GM12891 (cell line): ENCODE measurements around the gene LHX4.

Experiments used
- DNase-seq: peaks from one replicate; pipeline ENCODE4 v3.0.0; 2011; ENCODE audit warnings: low spot score; ENCODE audit not compliant: insufficient read length
- FAIRE-seq: peaks from 2 replicates; lab custom pipeline; 2011; peaks lifted over from hg19 to GRCh38; lab: Jason Lieb, UNC
- PAX5 ChIP-seq: IDR thresholded peaks from 2 replicates; pipeline ENCODE4 v1.6.1; 2011; ENCODE audit warnings: low read length, moderate library complexity, mild to moderate bottlenecking; ENCODE audit not compliant: insufficient read depth, severe bottlenecking
- POLR2A ChIP-seq: IDR thresholded peaks from 2 replicates; pipeline ENCODE4 v1.6.1; 2011; ENCODE audit warnings: low read depth, low read length, control low read depth
- POLR2AphosphoS5 ChIP-seq: IDR thresholded peaks from 2 replicates; pipeline ENCODE4 v1.6.1; 2011; ENCODE audit warnings: low read depth, low read length, control low read depth
- POU2F2 ChIP-seq: IDR thresholded peaks from 2 replicates; pipeline ENCODE4 v1.6.1; 2011; ENCODE audit warnings: low read depth, mild to moderate bottlenecking, control low read depth, low read length, moderate library complexity
- SPI1 ChIP-seq: IDR thresholded peaks from 2 replicates; pipeline ENCODE4 v1.6.1; 2011; ENCODE audit warnings: low read depth, low read length, control low read depth
- TAF1 ChIP-seq: IDR thresholded peaks from 2 replicates; pipeline ENCODE4 v1.6.1; 2011; ENCODE audit warnings: low read depth, low read length, control low read depth

LHX4 gene

DNA sequence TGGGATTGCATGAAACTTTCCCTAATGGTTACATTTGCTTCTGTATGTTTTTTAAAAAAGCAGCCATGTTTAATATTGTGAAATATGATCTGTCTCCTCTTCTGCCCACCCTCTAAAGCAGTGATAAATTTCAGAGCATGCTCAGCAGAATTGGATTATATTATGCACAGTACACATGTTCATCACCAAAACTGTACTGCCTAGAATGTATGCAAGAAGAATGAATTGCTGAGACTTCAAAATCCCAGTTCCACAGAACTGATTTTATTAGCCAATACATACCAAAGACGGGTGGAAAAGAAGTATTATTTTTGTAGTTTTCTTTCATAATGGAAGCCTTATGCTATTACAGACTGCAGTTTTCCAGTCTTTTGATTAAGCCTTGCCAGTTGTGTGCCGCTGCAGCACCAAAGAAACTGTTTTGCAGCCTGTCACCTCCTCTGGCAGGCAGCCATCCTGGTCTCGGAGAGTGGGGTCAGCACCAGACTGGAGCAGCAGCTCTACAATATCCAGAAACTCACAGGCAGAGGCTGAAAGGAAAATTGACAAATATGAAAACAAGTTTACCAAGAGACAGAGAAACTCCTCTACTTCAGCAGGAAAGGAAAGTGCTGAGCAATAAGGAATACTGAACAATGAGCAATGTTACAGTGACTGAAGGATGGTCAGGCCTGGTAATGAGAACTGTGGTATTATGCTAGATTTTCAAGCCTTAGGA lies 58.1 kb downstream of the LHX4 start:
- TF ChIP-seq TAF1 (no peak), POU2F2 (no peak), POLR2A (no peak), POLR2AphosphoS5 (no peak), SPI1 (no peak), PAX5 (no peak)
- FAIRE-seq (no peak), DNase-seq (no peak)

- FAIRE-seq (no peak), DNase-seq (no peak)
- TF ChIP-seq PAX5, result no peak
- TF ChIP-seq SPI1, result no peak
- TF ChIP-seq POLR2A, result no peak
These were observed 58.9 kb downstream of the LHX4 start for GRCh38 chr1:180288940-180289339.

DNA sequence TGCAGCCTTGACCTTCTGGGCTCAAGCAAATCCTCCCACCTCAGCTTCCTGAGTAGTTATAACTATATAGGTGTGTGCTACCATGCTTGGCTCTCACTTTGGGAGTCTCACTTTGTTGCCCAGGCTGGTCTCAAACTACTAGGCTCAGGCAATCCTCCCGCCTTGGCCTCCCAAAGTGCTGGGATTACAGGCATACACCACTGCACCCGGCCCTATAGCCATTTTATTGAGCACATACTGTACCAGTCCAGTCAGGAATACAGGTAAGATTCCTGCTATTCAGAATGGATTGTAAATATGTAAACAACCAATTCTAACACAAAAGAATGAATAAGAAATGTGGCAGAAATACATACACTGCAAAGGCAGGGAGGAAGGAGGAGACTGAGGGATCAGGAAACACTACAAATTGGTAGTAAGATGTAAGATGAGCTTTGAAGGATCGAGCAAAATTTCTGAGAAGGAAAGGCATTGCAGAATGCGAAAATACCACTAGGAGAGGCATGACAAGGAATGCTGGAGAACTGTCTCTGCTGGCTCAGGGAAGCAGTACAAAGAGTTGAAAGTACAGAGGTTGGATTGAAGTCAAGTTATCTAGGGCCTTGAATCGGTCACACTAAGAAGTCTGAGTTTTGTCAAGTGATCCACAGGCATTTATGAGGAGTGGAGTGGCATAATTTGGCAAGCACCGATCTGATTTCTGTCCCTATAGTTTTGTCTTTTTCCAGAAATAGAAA lies 60.4 kb downstream of the LHX4 start:
- FAIRE-seq (no peak), DNase-seq (no peak)
- no peak for TF ChIP-seq SPI1
- TF ChIP-seq PAX5, result no peak
- no peak for TF ChIP-seq POLR2A
- no peak for TF ChIP-seq POLR2AphosphoS5
- no peak for TF ChIP-seq TAF1
- no peak for TF ChIP-seq POU2F2

DNA sequence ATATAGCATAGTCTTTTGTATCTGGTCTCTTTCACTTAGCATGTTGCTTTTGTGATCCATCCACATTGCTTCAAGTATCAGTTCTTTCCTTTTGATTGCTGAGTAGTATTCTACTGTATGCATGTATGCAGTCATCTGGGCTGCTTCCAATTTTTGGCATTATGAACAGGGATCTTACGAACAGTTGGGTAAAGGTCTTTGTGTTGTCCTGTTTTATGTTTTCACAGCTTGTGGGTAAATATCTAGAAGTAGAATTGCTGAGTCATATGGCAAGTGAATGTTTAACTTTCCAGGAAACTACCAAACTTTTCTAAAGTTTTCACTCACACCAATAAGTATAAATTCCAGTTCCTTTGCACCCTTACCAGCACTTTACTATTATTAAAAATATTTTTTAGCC lies 60.9 kb downstream of the LHX4 start:
- DNase-seq (no peak), FAIRE-seq (no peak)
- TF ChIP-seq SPI1 (no peak), POLR2A (no peak), POLR2AphosphoS5 (no peak), PAX5 (no peak)

DNA sequence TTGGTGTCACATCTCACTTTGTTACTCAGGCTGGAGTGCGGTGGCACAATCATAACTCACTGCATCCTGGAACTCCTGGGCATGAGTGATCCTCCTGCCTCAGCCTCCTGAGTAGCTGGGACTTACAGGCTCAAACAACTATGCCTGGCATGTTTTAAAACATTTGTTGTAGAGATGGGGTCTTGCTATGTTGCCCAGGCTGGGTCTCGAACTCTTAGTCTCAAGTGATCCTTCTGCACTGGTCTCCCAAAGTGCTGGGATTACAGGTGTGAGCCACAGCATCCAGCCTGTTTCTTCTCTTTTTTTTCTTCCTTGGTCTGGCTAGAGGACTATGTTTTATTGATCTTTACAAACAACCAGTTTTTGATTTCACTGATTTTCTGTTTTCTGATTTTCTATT lies 64.6 kb downstream of the LHX4 start:
- TF ChIP-seq POLR2AphosphoS5 (no peak), SPI1 (no peak), POLR2A (no peak), POU2F2 (no peak), PAX5 (no peak), TAF1 (no peak)
- FAIRE-seq, result no peak
- DNase-seq, result no peak

- DNase-seq (no peak), FAIRE-seq (no peak)
- no peak for TF ChIP-seq SPI1
- no peak for TF ChIP-seq POLR2AphosphoS5
- TF ChIP-seq TAF1, result no peak
- TF ChIP-seq PAX5, result no peak
- no peak for TF ChIP-seq POLR2A
- TF ChIP-seq POU2F2, result no peak
These were observed 65.9 kb downstream of the LHX4 start for GRCh38 chr1:180295999-180296398.

- TF ChIP-seq PAX5, result no peak
- TF ChIP-seq SPI1, result no peak
- no peak for TF ChIP-seq POLR2A
- TF ChIP-seq POU2F2, result no peak
- TF ChIP-seq POLR2AphosphoS5, result no peak
- no peak for TF ChIP-seq TAF1
- no peak for FAIRE-seq
- DNase-seq, result no peak
These were observed 69.6 kb downstream of the LHX4 start for GRCh38 chr1:180299479-180300221.

DNA sequence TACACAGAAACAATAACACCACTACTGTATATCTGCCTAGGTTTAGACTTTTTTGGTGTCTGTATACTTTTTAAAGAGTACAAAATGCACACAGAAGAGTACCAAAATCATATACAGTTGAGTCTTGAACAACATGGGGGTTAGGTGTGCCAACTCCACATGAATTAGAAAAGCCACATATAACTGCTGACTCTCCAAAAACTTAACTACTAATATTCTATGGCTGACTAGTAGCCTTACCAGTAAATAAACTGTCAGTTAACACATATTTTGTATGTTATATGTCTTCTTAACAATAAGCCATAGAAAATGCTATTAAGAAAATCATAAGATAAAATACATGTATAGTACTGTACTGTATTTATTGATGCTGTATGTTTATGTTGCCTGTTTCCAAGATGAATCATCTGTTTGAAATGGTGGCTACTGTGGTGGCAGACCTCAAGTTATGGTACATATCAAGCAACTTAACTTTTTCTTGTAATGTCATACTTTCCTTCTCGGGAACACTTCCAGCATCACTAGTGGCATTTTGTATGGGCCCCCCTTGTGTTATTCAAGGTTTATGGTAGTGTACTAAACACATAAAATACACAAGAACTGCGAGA lies 71.2 kb downstream of the LHX4 start:
- DNase-seq (no peak), FAIRE-seq (no peak)
- TF ChIP-seq PAX5 (no peak), SPI1 (no peak), TAF1 (no peak), POU2F2 (no peak), POLR2AphosphoS5 (no peak), POLR2A (no peak)

GRCh38 chr1:180309338-180309737 lies 79.3 kb downstream of the LHX4 start:
- DNase-seq (no peak), FAIRE-seq (no peak)
- TF ChIP-seq POLR2A (no peak), TAF1 (no peak), POLR2AphosphoS5 (no peak), PAX5 (no peak), SPI1 (no peak)
